AG09309 (cell line): ENCODE data around the gene SMARCE1.
"Not testable (repeated sequence)": the region's sequence is repeated elsewhere in the genome, so short reads cannot be mapped to it uniquely, and the experiment has no call there.

Experiments
- DNase-seq: peaks from one replicate; pipeline ENCODE4 v3.0.0-alpha.2; 2010; ENCODE audit warnings: low read depth
- H3K4me3 ChIP-seq: 2 replicates; pipeline ENCODE4 v1.5.1; 2011; ENCODE audit warnings: mild to moderate bottlenecking, low read depth, low read length, moderate library complexity; ENCODE audit not compliant: control insufficient read depth
- TF ChIP-seq, protein P1 (sequence below): IDR thresholded peaks from 2 replicates; pipeline ENCODE4 v1.5.1; 2011; ENCODE audit warnings: mild to moderate bottlenecking, low read depth, low read length, inconsistent platforms; ENCODE audit not compliant: insufficient read depth, control insufficient read depth; ENCODE audit errors: missing control alignments

SMARCE1 gene

DNA sequence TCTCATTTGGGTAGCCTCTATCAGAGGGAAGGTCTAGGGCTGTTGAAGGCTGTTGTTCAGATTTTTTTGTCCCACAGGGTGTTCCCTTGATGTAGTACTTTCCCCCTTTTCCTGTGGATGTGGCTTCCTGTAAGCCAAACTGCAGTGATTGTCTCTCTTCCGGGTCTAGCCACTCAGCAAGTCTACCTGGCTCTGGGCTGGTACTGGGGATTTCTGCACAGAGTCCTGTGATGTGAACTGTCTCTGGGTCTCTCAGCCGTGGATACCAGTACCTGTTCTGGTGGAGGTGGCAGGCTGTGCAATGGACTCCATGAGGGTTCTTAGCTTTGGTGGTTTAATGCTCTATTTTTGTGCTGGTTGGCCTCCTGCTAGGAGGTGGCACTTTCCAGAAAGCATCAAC is 59.1 kb downstream of the SMARCE1 start:
- H3K4me3 ChIP-seq, result no peak overlapping the region
- TF ChIP-seq, protein P1, sequence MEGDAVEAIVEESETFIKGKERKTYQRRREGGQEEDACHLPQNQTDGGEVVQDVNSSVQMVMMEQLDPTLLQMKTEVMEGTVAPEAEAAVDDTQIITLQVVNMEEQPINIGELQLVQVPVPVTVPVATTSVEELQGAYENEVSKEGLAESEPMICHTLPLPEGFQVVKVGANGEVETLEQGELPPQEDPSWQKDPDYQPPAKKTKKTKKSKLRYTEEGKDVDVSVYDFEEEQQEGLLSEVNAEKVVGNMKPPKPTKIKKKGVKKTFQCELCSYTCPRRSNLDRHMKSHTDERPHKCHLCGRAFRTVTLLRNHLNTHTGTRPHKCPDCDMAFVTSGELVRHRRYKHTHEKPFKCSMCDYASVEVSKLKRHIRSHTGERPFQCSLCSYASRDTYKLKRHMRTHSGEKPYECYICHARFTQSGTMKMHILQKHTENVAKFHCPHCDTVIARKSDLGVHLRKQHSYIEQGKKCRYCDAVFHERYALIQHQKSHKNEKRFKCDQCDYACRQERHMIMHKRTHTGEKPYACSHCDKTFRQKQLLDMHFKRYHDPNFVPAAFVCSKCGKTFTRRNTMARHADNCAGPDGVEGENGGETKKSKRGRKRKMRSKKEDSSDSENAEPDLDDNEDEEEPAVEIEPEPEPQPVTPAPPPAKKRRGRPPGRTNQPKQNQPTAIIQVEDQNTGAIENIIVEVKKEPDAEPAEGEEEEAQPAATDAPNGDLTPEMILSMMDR, result no peak
- DNase-seq, result no peak

DNA sequence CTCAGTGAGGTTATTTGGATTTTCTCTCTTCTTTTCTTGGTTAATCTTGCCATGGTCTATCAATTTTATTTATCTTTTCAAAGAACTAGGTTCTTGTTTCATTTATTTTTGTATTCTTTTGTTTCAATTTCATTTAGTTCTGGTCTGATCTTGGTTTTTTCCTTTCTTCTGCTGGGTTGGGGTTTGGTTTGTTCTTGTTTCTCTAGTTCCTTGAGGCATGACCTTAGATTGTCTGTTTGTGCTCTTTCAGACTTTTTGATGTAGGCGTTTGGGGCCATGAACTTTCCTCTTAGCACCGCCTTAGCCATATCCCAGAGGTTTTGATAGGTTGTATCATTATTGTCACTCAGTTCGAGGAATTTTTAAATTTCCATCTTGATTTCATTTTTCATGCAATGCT is 61.4 kb downstream of the SMARCE1 start:
- DNase-seq, H3K4me3 ChIP-seq: not testable (repeated sequence)

DNA sequence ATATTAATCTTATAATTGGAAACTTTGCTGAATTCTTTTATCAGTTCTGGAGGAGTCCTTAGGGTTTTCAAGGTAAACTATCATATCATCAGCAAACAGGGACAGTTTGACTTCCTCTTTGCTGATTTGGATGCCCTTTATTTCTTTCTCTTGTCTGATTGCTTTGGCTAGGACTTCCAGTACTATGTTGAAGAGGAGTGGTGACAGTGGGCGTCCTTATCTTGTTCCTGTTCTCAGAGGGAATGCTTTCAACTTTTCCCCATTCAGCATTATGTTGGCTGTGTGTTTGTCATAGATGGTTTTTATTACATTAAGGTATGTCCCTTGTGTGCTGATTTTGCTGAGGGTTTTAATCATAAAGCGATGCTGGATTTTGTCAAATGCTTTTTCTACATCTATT is 62.7 kb downstream of the SMARCE1 start:
- not testable (repeated sequence) for DNase-seq, H3K4me3 ChIP-seq

DNA sequence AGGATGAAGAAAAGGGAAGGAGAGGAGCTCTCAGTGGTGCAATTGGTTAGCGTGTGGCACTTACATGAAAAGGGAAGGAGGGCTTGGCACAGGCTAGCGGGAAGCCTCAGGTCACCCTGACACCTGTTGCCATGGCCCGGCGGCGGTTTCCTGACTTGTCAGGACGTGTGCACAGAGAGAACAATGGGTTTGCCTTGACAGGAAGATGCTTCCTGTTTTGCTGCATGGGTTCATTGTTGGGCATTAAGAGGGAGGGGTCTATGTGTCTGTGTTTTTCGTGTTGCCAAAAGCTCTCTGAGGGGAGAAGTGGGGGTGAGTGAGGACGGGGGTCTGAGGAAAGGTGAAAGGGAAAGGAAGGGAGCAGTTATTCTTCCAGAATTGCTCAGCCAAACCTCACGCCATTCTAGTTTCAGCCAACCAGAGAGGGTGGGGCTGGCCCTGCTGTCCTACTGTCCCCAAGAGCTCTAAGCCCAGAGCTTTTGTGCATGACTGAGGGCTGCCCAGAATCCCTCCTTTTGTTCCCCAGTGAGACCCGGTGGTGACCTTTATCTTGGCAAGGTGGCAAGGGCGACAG is 65.2 kb downstream of the SMARCE1 start:
- TF ChIP-seq, protein P1, result no peak
- DNase-seq, result no peak
- H3K4me3 ChIP-seq, result no peak overlapping the region

DNA sequence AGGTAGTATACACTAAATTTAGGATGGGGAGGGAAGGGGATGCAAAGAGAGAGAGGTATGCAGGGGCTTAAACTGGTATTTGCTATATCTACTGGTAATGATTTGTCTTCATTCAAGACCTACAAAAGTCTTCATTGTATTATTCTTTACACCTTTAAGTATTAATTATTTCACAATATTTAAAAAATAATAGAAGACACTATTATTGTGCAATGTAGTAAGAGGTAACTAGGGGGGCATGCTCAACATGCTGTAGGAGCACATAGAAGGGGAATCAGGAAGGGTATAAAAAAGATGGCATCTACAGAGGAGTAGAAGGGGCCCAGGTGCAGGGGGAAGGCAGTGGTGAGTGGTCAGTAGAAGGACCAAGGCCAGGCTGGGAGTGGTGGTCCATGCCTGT is 67.5 kb downstream of the SMARCE1 start:
- TF ChIP-seq, protein P1, result no peak
- no peak for DNase-seq
- no peak overlapping the region for H3K4me3 ChIP-seq

DNA sequence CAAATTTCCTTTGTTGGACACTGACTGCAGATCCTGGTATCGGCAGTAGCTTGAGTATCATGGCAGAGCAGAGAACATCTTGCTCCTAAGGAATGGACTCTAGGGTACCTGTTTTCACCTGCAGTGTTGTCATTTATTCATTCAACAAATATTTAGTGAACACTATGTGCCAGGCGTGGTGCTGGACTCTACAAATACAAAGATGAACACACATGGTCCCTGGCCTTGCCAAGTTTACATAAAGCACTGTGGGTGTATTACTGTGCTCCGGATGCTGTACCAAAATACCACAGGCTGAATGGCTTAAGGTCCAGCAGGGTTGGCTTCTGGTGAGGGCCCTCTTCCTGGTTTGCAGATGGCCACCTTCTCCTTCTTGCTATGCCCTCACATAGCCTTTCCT is 68.1 kb downstream of the SMARCE1 start:
- DNase-seq, result no peak
- TF ChIP-seq, protein P1, result no peak
- no peak overlapping the region for H3K4me3 ChIP-seq

DNA sequence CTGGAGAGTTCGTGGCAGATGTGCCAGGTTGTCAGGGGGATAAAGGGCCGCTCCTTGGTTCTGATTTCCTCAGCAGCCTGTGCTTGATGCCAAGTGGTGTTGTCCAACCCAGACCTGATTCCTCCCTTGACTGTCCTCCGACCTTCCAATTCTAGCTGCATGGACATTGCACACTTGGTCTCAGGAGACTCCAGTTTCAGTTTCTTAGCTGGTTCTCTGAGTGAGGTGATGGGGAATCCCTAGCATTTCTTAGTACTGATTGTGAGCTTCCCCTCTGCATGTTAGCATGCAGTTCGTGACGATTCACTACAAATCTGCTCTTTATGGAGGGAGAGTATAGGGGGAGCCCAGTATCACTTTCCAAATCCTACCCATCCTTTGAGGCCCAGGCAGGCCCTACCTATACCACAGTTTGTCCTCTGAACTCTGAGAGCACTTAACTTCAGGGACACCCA is 70.0 kb downstream of the SMARCE1 start:
- TF ChIP-seq, protein P1, result no peak
- no peak overlapping the region for H3K4me3 ChIP-seq
- DNase-seq, result no peak

DNA sequence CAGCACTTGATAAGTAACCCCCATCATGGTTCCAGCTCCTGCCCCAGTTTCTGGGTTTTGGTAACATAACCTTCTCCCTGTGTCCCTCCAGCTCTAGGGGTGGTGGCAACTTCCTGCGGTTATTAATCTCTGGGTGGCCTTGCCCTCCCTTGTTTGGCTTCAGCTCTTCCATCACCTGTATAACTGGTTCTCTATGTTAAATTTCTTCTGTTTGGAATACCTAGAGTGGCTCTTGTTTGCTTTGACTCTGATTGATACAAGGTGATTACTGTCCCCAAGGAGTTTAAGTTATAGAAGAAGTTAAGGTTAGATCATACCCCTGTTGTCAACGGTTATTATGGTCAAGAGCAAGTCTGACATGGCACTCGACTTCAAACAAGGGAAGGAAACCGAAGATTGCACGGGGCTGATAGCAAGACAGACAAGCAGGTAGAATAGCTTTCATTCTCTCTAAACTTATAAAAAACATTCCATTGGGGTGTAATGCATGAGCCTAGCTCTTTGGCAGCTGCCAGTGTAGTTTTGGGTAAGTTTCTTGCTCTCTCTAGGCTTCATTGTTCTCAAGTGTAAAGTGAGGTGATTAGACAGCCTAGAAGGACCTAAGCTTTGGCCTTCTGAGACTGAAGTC is 71.4 kb downstream of the SMARCE1 start:
- no peak overlapping the region for H3K4me3 ChIP-seq
- TF ChIP-seq, protein P1, result no peak
- no peak for DNase-seq
